ENCODE measurements around the gene ABHD16B.
"Not testable (repeated sequence)": the region's sequence is repeated elsewhere in the genome, so short reads cannot be mapped to it uniquely, and the experiment has no call there.

GRCh38 chr20:63851548-63851943 is 9.8 kb upstream of the ABHD16B start:
- not testable (repeated sequence) for TF ChIP-seq ZNF274 (IDR thresholded peaks at IDR 0.05; ENCODE audit: low read depth, low read length); SUZ12 (IDR thresholded peaks at IDR 0.05; ENCODE audit: extremely low read depth, insufficient read depth, insufficient read length); YY1 (IDR thresholded peaks at IDR 0.05; ENCODE audit: insufficient read depth, insufficient read length)
